Right kidney (tissue), 1 donor: ENCODE data around the gene ARSH.
"Not testable (repeated sequence)": the region's sequence is repeated elsewhere in the genome, so short reads cannot be mapped to it uniquely, and the experiment has no call there.

ENCODE experiments used
- DNase-seq: peaks from one replicate; pipeline ENCODE4 v3.0.0-alpha.2; 2016

Gene ARSH

DNA sequence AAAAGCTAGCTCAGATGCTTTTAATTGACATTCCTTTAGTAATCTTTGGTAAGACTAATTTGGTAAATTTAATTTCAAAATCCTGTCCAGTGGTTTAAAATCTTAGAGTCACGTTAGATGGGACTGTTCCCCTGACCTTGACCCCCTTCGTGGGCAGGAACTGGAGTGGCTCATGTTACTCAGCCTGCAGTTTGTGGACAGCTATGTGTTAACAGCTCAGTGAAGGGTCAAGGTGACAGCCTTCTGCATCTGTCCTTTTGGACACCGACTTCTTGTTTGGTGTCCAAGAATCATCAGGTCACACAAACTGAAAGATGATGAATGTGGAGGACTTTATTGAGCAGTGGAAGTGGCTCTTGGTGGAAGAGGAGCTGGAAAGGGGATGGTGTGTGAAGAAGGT lies 37.9 kb downstream of the ARSH start:
- DNase-seq = no peak

DNA sequence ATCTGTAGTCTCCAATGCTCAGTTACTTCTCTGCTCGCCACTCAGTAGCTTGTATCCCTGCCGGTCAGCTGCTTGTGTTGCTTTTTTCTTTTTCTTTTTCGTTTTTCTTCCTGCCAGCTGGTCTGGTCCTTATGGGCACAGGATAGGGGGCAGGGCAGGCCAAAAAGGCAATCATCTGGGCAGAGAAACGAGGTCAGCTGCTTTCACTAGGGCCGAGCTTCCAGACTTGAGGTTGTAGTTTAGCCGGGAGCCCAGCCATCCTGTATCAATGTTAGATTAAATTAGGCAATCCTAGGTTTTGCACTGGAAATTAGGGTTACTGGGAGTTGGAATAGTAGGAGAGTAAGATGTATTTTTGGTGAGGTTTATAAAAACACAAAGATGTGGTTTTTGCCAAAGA lies 38.3 kb downstream of the ARSH start:
- DNase-seq = no peak

DNA sequence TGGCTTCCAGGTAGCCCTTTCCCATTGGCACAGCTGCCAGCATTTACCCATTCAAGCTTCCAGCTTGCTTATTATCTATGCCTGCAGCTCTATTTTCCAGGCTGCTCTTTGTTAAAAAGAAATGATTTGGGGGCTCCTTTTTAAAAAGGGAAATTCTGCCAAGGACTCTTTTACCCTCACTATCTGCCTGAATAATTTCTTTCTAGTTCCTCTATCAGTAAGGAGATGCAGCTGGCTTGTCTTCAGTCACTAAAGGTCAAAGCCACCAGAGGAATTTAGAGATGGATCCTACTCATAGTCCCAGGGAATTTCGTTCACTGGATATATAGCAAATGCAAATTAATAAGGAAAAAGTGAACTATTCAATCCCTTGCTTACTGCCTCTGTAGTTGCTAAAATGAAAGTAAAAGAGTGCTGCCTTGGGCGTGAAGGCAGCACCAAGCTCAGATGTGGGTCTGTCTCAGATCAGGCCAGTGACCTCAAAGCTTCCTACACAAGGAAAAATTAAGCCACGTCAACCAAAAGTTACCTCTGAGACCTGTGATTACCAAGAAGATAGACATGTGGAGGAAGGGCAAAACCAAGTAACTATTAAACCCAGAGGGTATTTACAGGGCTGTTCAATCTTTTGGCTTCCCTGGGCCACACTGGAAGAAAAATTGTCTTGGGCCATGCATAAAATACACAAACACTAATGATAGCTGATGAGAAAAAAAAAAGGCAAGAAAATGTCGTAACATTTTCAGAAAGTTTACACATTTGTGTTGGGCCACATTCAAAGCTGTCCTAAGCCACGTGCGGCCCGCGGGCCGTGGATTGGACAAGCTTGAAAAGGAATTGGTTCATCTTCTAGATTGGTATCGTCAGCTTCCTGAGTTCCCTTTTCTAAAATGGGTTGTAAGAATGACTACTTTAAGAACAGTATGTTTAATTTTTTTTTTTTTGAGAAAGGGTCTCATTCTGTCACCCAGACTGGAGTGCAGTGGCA lies 40.2 kb downstream of the ARSH start:
- no peak for DNase-seq

DNA sequence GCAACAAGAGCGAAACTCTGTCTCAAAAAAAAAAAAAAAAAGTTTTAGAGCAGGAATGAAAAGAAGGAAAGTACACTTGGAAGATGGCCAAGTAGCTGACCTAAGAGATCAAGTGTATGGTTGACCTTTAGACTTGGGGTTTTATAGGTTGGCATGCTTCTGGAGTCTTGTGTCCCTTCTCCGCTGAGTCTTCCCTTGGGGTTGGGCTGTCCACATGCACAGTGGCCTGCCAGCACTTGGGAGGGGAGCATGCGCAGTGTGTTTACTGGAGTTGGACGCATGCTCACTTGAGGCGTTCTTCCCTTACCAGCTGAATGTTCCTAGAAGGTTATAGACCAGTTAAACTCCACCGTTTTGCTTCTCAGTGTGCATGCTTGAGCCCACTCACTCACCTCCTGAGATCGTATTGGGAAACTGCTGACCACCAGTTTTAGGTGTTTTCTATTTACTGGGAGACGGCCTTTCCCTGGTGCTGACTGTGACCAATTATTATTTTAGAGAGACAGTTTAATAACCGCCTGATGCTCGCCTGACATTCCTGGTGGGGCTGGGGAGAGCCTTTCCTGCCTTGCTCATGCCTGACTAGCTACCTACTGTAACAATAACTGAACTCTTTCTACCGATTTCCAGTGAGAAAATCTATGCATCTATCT lies 44.3 kb downstream of the ARSH start:
- DNase-seq = not testable (repeated sequence)

DNA sequence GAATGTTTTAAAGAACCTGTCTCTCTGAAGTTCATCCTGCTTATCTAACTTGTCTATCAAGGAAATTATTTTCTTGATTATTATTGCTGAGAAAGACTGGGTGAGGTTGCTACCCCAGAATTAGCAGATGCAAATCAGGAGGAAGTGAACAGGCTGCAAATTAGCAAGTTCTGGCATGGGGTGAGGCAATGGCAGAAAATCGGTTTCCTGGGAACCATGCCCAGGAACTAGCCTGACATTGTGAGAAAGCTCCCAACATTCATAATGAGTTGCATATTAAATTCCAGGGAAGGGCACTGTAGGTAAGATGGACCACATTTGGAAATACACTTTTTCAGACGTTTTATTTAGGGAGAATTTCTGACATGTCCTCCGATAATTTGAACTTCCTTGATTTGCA lies 46.5 kb downstream of the ARSH start:
- no peak for DNase-seq

DNA sequence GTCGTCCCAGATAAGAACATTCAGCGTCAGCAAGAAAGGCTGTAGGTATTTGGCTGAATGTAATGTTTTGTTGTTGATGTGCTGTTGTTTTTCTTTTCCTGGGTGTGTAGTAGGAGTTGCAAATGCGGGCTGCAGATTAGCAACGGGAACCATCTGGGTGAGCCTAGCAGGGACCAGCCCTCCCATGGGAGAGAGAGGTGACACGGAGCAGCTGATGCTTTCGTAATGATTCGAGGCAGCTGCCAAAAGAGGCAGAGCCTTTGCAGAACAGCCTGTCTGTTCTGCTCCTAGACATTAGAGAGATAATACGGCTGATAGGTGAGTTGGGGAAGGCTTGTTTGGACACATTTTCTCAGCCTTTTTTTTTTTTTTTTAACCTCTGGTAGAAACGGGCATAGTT lies 60.2 kb downstream of the ARSH start:
- no peak for DNase-seq

DNA sequence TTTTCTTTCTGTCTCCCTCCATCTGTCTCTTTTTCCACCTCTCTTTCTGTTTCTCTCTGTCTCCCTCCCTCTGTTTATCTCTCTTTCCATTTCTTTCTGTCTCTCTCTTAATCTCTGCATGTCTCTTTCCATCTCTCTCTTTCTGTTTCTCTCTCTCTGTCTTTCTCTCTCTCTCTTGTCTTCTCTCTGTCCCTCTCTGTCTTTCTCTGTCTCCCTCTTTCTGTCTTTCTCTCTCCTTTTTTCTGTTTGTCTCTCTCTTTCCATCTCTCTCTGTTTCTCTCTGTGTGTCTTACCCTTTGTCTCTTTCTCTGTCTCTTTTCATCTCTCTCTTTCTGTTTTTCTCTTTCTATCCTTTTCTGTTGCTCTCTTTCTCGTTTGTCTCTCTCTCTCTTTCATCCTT lies 69.6 kb downstream of the ARSH start:
- no peak for DNase-seq

DNA sequence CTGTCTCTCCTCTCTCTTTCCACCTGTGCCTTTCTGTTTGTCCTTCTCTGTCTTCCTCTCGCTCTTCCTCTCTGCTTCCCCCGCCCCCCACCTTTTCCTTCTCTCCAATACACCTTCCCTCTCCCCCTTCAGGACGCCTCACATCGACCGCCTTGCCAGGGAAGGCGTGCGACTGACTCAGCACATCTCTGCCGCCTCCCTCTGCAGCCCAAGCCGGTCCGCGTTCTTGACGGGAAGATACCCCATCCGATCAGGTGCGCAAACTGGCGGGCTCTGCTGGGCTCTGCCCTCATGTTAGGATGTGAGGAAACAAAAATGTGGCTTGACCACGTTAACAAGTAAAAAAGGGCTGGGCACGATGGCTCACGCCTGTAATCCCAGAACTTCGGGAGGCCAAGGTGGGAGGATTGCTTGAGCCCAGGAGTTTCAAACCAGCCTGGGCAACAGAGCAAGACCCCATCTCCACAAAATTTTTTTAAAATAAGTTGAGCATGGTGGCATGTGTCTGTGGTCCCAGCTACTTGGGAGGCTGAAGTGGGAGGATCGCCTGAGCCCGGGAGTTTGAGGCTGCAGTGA lies 70.2 kb downstream of the ARSH start:
- no peak for DNase-seq
